GM18526 (cell line): ENCODE data around the gene DRC7.

ENCODE experiments used
- POLR2A ChIP-seq: IDR thresholded peaks from 3 replicates; pipeline ENCODE4 v1.6.1; 2011; ENCODE audit not compliant: insufficient read length; ENCODE audit errors: extremely low read depth

Gene DRC7

DNA sequence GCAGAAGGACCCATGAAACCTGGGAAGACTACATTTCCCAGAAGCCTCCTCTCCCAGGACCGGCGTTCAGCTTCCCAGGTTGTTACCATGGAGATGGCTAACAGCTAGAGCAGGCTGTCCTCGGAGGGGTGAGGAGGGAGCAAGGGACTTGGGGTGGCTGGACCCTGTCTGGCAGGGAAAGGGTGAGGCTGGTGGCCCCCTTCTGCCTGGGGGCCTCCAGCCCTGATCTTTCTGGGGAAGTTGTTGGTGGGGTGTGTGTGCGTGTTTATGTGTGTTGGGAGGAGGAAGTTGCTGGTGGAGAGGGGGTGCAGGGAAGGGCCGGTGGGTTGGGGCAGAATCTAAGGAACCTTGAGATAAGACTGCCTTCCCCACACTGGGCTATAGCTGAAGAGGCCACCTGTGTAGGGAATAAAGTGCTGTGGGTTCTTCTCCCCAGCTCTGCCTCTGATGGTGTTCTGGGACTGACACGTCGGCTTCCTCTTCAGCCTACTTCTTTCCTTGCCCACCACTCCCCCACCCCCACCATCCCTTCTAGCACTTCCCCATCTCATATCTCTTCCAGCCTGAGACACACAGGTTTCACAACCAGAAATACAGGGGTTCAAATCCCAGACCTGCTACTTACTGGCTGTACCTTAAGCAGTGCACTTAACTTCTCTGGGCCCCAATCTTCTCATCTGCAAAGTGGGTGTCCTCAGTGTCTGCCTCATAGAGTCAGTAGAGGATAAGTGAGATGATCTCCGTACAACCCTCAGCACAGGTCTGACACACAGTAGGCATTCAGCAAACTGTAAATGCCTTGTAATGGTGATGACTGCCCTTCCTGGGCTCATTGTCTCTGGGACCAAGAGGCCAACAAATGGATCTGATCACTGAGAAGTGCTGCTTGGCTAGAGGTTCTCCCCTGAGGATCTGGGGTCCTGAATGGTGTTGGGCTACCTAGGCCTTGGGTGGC is at the start of gene DRC7:
DRC7 (plus strand) TSS at position 82 of the 955 bp plus-strand sequence. CDS start 3,144 bp downstream, outside the sequence.
- TF ChIP-seq POLR2A: no peak

- no peak for TF ChIP-seq POLR2A
Observed at GRCh38 chr16:57645169-57645568, 49.4 kb upstream of the DRC7 start.

- TF ChIP-seq POLR2A: no peak
Observed at GRCh38 chr16:57645691-57646387, 48.8 kb upstream of the DRC7 start.

GRCh38 chr16:57646388-57647039 is 48.1 kb upstream of the DRC7 start:
- TF ChIP-seq POLR2A: no peak

- no peak for TF ChIP-seq POLR2A
Observed at GRCh38 chr16:57647136-57647875, 47.3 kb upstream of the DRC7 start.

DNA sequence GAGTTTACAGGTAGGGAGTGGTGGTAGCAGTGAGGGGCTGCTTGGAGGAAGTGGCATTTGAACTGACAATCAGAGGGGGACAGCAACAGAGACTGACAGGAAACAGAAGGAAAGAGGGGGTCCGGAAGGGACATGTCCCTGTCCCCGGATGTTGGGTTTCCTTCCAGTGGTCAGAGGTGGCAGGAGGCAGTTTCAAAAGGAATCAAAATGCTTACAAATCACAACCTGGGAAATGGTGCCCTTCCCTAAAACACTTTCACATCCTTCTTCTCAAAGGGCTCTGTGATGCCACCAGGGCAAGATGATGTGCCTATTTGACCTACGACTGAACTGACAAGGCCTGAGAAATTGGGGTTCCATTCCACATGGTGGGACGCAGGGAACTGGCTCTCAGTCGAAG is 46.5 kb upstream of the DRC7 start:
- TF ChIP-seq POLR2A: no peak

GRCh38 chr16:57648581-57649442 is 45.8 kb upstream of the DRC7 start:
- TF ChIP-seq POLR2A: no peak

DNA sequence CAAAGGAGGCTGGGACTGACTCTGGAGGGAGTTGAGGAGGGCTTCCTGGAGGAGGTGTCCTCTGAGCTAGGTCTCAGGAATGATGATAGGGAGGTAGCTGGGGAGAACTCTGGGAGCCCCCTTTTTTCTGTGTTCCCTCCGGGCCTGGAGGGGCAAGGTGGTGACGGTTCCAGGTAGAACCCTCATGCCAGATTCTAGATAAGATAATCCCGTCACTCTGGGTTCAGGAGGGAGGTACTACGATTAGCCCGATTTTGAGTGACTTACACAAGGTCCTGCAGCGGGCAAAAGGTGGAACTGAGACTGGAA is 45.2 kb upstream of the DRC7 start:
- TF ChIP-seq POLR2A: no peak

DNA sequence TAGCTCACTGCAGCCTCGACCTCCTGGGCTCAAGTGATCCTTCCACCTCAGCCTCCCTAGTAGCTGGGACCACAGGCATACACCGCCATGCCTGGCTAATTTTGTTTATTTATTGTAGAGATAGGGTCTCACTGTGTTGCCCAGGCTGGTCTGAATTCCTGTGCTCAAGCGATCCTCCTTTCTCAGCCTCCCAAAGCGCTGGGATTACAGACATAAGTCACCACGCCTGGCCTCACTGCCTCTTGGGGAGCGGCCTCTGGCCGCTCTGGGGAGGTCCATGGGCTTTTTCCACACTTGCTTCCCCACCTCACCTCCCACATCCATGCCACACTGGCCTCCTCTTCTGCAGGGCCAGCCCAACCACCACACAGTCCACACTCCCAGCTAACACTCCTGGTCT is 44.8 kb upstream of the DRC7 start:
- no peak for TF ChIP-seq POLR2A

DNA sequence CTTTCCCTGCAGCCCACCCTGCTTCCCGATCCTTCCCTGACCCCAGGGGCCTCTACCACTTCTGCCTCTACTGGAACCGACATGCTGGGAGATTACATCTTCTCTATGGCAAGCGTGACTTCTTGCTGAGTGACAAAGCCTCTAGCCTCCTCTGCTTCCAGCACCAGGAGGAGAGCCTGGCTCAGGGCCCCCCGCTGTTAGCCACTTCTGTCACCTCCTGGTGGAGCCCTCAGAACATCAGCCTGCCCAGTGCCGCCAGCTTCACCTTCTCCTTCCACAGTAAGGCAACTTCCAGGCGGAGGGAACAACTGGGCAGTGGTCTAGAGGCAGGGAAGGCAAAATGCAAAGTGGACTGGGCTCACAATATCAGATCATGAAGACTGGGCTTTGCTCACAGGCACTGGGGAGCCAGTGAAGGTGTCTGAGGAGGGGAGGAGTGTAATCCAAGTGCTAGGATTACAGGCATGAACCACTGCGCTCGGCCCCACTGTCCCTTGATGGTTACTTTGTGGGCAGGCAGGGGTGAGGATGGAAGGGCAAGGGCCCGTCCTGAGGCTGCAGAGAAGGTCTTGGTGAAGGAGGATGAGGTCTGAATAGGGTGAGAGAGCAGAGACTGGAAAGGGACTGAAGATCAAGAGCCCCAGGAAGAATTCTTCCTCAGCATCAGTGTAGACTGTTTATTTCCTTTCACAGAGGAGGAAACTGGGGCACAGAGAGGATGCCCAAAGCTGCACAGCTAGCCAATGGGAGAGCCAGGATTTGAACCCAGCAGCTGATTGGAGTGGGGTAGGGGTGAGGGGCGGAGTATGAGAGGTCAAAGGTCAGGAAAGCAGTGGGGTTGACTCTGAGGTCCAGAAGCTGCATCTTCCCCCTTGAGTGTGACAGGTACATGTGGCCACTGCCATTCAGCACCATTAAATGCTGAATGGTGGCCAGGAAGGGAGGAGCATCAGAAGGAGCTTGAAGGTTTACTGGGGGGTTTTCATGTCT is 43.0 kb upstream of the DRC7 start:
- no peak for TF ChIP-seq POLR2A

DNA sequence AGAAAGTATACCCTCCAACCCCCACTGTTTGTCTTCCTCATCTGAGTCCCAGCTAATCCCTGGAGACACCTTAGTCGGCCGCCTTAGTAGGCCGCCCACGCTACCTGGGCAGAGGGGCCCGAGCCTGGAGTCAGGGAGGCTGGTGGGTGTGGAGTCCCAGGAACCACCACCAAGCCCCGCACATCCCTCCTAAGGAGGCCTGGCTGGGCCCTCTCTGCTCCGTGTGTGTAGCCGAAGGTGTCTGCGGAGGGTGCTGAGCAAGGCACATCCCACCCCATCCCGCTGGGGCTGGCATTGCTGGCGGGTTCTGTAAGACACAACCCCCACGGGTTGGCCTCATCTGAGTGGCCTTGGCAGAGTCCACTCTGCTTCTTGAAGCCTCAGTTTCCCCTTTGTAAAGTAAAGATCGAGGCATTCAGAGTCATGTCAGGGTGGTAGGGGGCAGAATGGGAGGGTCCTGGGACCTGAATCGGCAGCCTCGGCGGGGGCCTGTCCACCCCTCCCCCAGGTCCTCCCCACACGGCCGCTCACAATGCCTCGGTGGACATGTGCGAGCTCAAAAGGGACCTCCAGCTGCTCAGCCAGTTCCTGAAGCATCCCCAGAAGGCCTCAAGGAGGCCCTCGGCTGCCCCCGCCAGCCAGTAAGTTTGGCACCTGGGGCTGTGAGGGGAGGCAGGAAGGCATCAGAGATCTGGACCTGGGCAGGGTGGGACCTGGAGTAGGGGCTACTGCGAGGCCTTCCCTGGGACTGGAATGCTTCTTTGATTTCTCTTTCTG is 41.7 kb upstream of the DRC7 start:
- TF ChIP-seq POLR2A: no peak

DNA sequence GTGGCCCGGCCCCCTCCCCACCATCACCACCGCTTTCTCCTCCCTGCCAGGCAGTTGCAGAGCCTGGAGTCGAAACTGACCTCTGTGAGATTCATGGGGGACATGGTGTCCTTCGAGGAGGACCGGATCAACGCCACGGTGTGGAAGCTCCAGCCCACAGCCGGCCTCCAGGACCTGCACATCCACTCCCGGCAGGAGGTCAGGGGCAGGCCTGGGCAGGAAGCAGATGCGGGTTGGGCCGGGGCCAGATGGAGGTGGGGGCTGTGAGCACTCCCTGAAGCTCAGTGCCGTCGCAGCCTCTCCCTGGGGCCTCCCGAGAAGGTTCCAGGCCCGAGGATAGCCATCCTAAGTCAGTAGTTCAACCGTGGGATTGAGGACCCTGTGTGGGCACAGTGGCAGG is 40.7 kb upstream of the DRC7 start:
- TF ChIP-seq POLR2A: no peak
